DOHH2 (cell line): Measurements from ENCODE around the gene MAST1.

Experiments used
- CTCF ChIP-seq: fragments of 200-600 bp; sonication (generic); IDR thresholded peaks from one replicate; pipeline ENCODE4 v1.5.1; 2014; ENCODE audit warnings: antibody characterized with exemption, mild to moderate bottlenecking, low read depth, low read length; ENCODE audit not compliant: poor library complexity, severe bottlenecking
- EZH2phosphoT487 ChIP-seq: fragments of 200-600 bp; sonication (generic); IDR thresholded peaks from 2 replicates; pipeline ENCODE4 v1.6.1; 2017; ENCODE audit warnings: borderline replicate concordance, mild to moderate bottlenecking, antibody characterized with exemption, low read length, moderate library complexity, mixed read lengths

DNA sequence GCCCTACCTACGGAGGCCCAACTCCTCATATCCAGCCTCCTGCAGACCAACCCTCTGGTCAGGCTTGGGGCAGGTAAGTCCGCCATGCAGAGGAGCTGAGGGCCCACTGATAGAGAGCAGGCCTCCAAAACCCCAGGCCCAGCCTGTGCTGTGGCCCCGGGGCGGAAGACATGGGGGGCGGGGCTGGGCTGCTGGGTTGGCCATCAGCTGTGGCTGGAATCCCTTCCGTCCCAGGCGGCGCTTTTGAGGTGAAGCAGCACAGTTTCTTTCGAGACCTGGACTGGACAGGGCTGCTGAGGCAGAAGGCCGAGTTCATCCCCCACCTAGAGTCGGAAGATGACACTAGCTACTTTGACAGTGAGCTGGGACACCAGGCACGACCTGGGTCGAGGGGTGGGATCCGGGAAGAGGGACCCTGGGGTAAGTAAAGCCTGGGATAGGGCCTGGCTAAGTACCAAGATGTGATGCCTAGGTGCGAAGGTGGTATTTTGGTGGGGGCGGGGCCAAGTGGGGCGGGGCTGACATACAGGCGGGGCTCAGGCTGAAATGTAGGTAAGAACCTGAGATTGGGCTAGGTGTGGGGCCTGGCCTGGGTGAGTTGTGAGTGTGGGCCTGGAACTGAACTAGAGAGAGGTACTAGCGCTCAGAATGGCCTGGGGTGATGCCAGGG lies 27.6 kb downstream of the MAST1 start:
- no peak for TF ChIP-seq CTCF
- TF ChIP-seq EZH2phosphoT487, result no peak
